Liver (tissue), 9 donors: Measurements from ENCODE around the gene SMYD4. TPM values are rescaled to one million over a fixed set of nuclear protein-coding genes. Genes with fewer than 3 reads are reported as not detected.

ENCODE experiments used
- DNase-seq: peaks from one replicate; pipeline ENCODE4 v3.0.0-alpha.2; 2017; ENCODE audit warnings: low spot score
- H3K27ac ChIP-seq, 2 donors: one replicate each; pipeline ENCODE4 v1.7.0; 2013; ENCODE audit warnings: inconsistent platforms in 2 of 2, low read length in 2 of 2, control low read depth in 1 of 2, low read depth in 1 of 2, mild to moderate bottlenecking in 1 of 2
- H3K27me3 ChIP-seq, 4 donors: one replicate each; pipeline versions ENCODE4 v1.6.1 to v1.7.0; 2013; ENCODE audit warnings: low read length in 3 of 4, inconsistent platforms in 1 of 4, mild to moderate bottlenecking in 1 of 4, moderate library complexity in 1 of 4; ENCODE audit not compliant: control insufficient read depth in 4 of 4, insufficient read depth in 4 of 4
- H3K36me3 ChIP-seq, 4 donors: one replicate each; pipeline versions ENCODE4 v1.6.1 to v1.7.0; 2013; ENCODE audit warnings: low read length in 3 of 4, mild to moderate bottlenecking in 3 of 4, low read depth in 1 of 4, moderate library complexity in 1 of 4; ENCODE audit not compliant: control insufficient read depth in 4 of 4, insufficient read depth in 3 of 4
- H3K4me1 ChIP-seq, 4 donors: one replicate each; pipeline versions ENCODE4 v1.6.1 to v1.7.0; 2013; ENCODE audit warnings: low read length in 3 of 4, mild to moderate bottlenecking in 3 of 4, moderate library complexity in 1 of 4; ENCODE audit not compliant: control insufficient read depth in 4 of 4, insufficient read depth in 4 of 4
- H3K4me3 ChIP-seq, 3 donors: one replicate each; pipeline versions ENCODE4 v1.6.1 to v1.7.0; 2013; ENCODE audit warnings: low read length in 3 of 3, control low read depth in 1 of 3, low read depth in 1 of 3, mild to moderate bottlenecking in 1 of 3
- H3K9ac ChIP-seq, 2 donors: one replicate each; pipeline ENCODE4 v1.7.0; 2013; ENCODE audit warnings: low read length in 2 of 2, mild to moderate bottlenecking in 2 of 2, moderate library complexity in 2 of 2, control low read depth in 1 of 2, low read depth in 1 of 2
- H3K9me3 ChIP-seq, 4 donors: one replicate each; pipeline versions ENCODE4 v1.6.1 to v1.7.0; 2013; ENCODE audit warnings: low read length in 3 of 4; ENCODE audit not compliant: control insufficient read depth in 4 of 4
- ATF3 ChIP-seq: IDR thresholded peaks from 2 replicates; pipeline ENCODE4 v1.6.1; 2016; ENCODE audit warnings: antibody characterized with exemption
- CTCF ChIP-seq: fragments of 150-350 bp; IDR thresholded peaks from 2 replicates; pipeline ENCODE4 v1.5.1; 2017; ENCODE audit warnings: improper control_type of control experiment, low read depth, low read length; ENCODE audit not compliant: missing input control
- EGR1 ChIP-seq, 2 donors: IDR thresholded peaks; 2 replicates each; pipeline ENCODE4 v1.6.1; 2016 to 2018; ENCODE audit warnings: antibody characterized with exemption in 2 of 2, low read depth in 2 of 2
- FOXA1 ChIP-seq: IDR thresholded peaks from 2 replicates; pipeline ENCODE4 v1.6.1; 2016; ENCODE audit warnings: antibody characterized with exemption
- FOXA2 ChIP-seq: IDR thresholded peaks from 2 replicates; pipeline ENCODE4 v1.6.1; 2016; ENCODE audit warnings: antibody characterized with exemption
- GABPA ChIP-seq, 2 donors: IDR thresholded peaks in 1 of 2; conservative IDR thresholded peaks in 1 of 2; 2 replicates each; pipeline ENCODE4 v1.6.1; 2016; ENCODE audit warnings: antibody characterized with exemption in 2 of 2, mild to moderate bottlenecking in 1 of 2, moderate library complexity in 1 of 2
- HNF4A ChIP-seq, 2 donors: conservative IDR thresholded peaks; 2 replicates each; pipeline ENCODE4 v1.6.1; 2016; ENCODE audit warnings: antibody characterized with exemption in 2 of 2, mild to moderate bottlenecking in 2 of 2
- HNF4G ChIP-seq: IDR thresholded peaks from 2 replicates; pipeline ENCODE4 v1.6.1; 2016; ENCODE audit warnings: antibody characterized with exemption
- JUND ChIP-seq, 2 donors: IDR thresholded peaks; 2 replicates each; pipeline ENCODE4 v1.6.1; 2016; ENCODE audit warnings: antibody characterized with exemption in 2 of 2
- MAX ChIP-seq: IDR thresholded peaks from 2 replicates; pipeline ENCODE4 v1.6.1; 2016; ENCODE audit warnings: antibody characterized with exemption
- NR2F2 ChIP-seq: IDR thresholded peaks from 2 replicates; pipeline ENCODE4 v1.6.1; 2016; ENCODE audit warnings: antibody characterized with exemption
- RAD21 ChIP-seq, 2 donors: IDR thresholded peaks; 2 replicates each; pipeline ENCODE4 v1.6.1; 2016; ENCODE audit warnings: antibody characterized with exemption in 2 of 2, mild to moderate bottlenecking in 2 of 2
- REST ChIP-seq: IDR thresholded peaks from 2 replicates; pipeline ENCODE4 v1.6.1; 2016; ENCODE audit warnings: antibody characterized with exemption, mild to moderate bottlenecking
- RXRA ChIP-seq, 2 donors: IDR thresholded peaks; 2 replicates each; pipeline ENCODE4 v1.6.1; 2017 to 2018; ENCODE audit warnings: antibody characterized with exemption in 2 of 2, mild to moderate bottlenecking in 1 of 2
- SP1 ChIP-seq: IDR thresholded peaks from 2 replicates; pipeline ENCODE4 v1.6.1; 2018; ENCODE audit warnings: antibody characterized with exemption, mild to moderate bottlenecking
- YY1 ChIP-seq: IDR thresholded peaks from 2 replicates; pipeline ENCODE4 v1.6.1; 2016; ENCODE audit warnings: antibody characterized with exemption, mild to moderate bottlenecking
- WGBS: extraction: QIAGEN DNeasy Blood & Tissue Kit; methylation state at CpG from one replicate; pipeline ENCODE4 v1.1.7; 2013; 5-methylcytosine and 5-hydroxymethylcytosine counted together
- polyA plus RNA-seq, 2 donors: library from polyadenylated mRNA; stranded (reverse) in 1 of 2; unstranded in 1 of 2; fragments of 200-250 nt in 1 of 2; fragments of >200 nt in 1 of 2; fragmentation: Nextera tagmentation in 1 of 2; extraction: Ambion mirVana in 1 of 2; gene quantifications; one replicate each; pipeline versions ENCODE4 v1.2.1 to v1.2.3, GENCODE V29; 2013 to 2015
- total RNA-seq, 2 donors: library from RNA; depleted of rRNA; stranded (reverse); fragments of >200 nt; gene quantifications; one replicate each; pipeline ENCODE4 v1.2.3, GENCODE V29; 2014
- donor health status: healthy.
- donor health status: healthy.
- donor health status: healthy.
- donor health status: healthy.
- donor health status: healthy.

Gene SMYD4
- total and polyA plus RNA-seq, 4 donors, result 2.2 to 9.5 (median 5.2) TPM

DNA sequence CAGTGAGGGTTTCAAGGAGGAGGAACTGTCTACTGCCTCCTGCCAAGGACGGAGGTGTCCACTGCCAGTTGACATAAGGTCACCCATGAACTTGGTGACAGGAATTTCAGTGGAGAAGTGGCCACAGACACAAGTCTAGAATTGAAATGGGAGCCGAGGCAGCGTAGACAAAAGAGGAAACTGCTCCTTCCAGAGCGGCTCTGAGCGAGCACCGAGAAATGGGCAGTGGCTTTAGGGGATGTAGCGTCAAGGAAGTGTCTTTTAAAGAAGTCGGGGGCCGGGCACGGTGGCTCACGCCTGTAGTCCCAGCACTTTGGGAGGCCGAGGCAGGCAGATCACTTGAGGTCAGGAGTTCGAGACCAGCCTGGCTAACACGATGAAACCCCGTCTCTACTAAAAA lies 70.9 kb downstream of the SMYD4 start:
- no peak for DNase-seq
- Histone ChIP-seq H3K4me1 (peaks cover 0 to 21% (median 9%) of the 10 kb centered on the region in 4 donors), H3K27ac (no peak overlapping the region), H3K9ac (no peak overlapping the region), H3K4me3 (no peak overlapping the region), H3K36me3 (peaks cover 0 to 4% (median 2%) of the 10 kb centered on the region in 4 donors), H3K27me3 (no peaks in the 10 kb centered on the region), H3K9me3 (no peaks in the 10 kb centered on the region)
- WGBS, result 74% methylated on average over 15 of the region's 15 CpGs
- TF ChIP-seq FOXA1, result no peak
- TF ChIP-seq REST, result no peak
- no peak for TF ChIP-seq ATF3
- no peak for TF ChIP-seq FOXA2
- TF ChIP-seq GABPA (IDR thresholded peaks at IDR 0.05 in 1 of 2, conservative IDR thresholded peaks at IDR 0.05 in 1 of 2), result no peak
- TF ChIP-seq HNF4A (conservative IDR thresholded peaks at IDR 0.05), result no peak

DNA sequence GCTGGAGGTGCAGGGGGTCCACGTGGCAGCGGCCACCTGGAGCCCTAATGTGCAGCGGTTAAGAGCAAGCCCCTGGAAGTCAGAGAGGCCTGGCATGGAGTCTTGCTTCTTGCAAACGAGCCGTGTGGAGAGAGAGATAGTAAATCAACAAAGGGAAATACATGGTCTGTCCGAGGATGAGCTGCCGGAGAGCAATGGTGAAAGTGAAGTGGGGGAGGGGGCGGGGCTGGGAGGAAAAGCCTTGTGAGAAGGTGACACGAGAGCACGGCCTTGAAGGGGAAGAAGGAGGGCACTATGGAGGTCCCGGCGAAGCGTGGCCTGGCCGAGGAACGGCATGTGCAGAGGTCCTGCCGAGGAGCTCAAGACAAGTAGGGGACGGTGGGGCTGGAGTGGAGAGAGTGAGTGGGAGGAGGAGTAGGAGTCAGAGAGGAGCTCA lies 73.9 kb downstream of the SMYD4 start:
- Histone ChIP-seq H3K27me3 (no peaks in the 10 kb centered on the region), H3K4me1 (peaks cover 4 to 31% (median 20%) of the 10 kb centered on the region in 4 donors), H3K9ac (no peak overlapping the region), H3K27ac (peak overlapping the region; percentile 52 to 71), H3K9me3 (no peaks in the 10 kb centered on the region), H3K4me3 (no peak overlapping the region), H3K36me3 (peaks cover 4 to 9% (median 7%) of the 10 kb centered on the region in 4 donors)
- TF ChIP-seq SP1 (no peak), REST (no peak), CTCF (no peak), RXRA (IDR thresholded peaks at IDR 0.05) (no peak), HNF4G (no peak), YY1 (no peak), FOXA2 (no peak), JUND (IDR thresholded peaks at IDR 0.05) (no peak), FOXA1 (no peak), MAX (no peak), EGR1 (IDR thresholded peaks at IDR 0.05; ENCODE audit: low read depth in 2 of 2) (no peak), NR2F2 (no peak), RAD21 (IDR thresholded peaks at IDR 0.05) (no peak)
- 47% methylated on average over 17 of the region's 17 CpGs for WGBS
- no peak for DNase-seq
